LNCaP clone FGC (cell line): ENCODE results near the gene KIF25.

Source experiments
- DNase-seq: peaks from one replicate; pipeline ENCODE4 v3.0.0-alpha.2; 2011; ENCODE audit warnings: low read depth
- H3K4me3 ChIP-seq: 2 replicates; pipeline ENCODE4 v1.5.1; 2011; ENCODE audit warnings: mild to moderate bottlenecking, low read depth, low read length, control low read depth
- TF ChIP-seq, protein P1 (sequence below): IDR thresholded peaks from 2 replicates; pipeline ENCODE4 v1.5.1; 2012; ENCODE audit warnings: mild to moderate bottlenecking; ENCODE audit not compliant: control insufficient read depth, insufficient read depth; ENCODE audit errors: extremely low read depth

The KIF25 gene

GRCh38 chr6:168084465-168085160 lies 87.1 kb downstream of the KIF25 start:
- H3K4me3 ChIP-seq = no peak overlapping the region
- TF ChIP-seq, protein P1, sequence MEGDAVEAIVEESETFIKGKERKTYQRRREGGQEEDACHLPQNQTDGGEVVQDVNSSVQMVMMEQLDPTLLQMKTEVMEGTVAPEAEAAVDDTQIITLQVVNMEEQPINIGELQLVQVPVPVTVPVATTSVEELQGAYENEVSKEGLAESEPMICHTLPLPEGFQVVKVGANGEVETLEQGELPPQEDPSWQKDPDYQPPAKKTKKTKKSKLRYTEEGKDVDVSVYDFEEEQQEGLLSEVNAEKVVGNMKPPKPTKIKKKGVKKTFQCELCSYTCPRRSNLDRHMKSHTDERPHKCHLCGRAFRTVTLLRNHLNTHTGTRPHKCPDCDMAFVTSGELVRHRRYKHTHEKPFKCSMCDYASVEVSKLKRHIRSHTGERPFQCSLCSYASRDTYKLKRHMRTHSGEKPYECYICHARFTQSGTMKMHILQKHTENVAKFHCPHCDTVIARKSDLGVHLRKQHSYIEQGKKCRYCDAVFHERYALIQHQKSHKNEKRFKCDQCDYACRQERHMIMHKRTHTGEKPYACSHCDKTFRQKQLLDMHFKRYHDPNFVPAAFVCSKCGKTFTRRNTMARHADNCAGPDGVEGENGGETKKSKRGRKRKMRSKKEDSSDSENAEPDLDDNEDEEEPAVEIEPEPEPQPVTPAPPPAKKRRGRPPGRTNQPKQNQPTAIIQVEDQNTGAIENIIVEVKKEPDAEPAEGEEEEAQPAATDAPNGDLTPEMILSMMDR = no peak
- DNase-seq = no peak

GRCh38 chr6:168086066-168086465 lies 88.6 kb downstream of the KIF25 start:
- TF ChIP-seq, protein P1 = no peak
- no peak for DNase-seq
- H3K4me3 ChIP-seq = no peak overlapping the region

DNA sequence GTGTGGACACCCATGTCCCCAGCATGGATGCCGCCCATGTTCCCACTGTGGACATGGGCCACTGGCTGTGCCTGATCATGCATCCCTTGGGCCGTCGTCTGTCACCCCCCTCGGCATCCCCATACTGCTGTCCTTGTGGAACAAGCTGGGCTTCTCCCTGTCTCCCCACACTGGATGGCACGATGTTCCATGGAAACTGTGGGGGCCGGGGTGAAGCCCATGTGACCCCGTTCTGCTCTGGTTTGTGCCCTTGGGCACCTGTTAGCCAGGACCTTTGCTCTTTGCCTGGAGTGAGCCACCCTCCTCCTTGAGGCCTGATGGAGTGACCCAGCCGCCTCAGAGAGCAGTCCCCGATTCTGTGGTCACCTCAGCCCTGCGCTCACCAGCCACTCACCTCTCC lies 89.1 kb downstream of the KIF25 start:
- DNase-seq = no peak

DNA sequence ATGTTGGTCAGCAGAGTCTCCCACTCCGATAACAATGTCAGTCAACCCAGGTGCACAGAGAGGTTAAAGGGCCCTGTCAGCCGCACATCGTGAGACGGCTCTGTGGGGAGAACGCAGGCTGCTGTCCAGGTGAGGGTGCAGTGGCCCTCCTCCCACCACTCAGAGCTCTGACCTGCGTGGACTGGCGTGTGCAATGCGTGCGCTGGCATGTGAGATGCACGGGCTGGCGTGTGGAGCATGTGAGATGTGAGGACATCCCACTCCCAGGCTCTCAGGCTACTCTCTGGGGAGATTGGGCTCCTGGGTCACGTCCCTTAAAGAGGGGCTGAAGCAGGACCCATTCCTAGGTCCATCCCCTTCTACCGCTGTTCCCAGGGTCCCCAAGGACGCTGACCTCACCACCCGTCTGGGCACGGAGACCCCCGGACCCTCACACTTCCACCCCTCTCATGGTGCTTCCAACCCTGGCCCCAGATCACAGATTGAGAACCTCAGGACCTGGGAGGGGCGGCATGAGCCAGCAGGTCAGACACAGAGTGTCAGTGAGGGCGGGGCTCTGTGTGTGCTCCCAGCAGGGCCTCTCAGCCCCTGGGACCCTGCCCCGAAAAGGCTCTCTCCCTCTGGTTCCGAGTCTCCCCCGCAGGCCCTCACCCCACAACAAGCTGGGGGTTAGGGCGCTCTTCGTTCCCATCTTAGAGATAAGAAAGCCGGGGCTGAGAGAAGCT lies 90.1 kb downstream of the KIF25 start:
- DNase-seq = no peak
- no peak overlapping the region for H3K4me3 ChIP-seq
- TF ChIP-seq, protein P1 = no peak

More for the DNA sequence above, 89.1 kb downstream of the KIF25 start:
- TF ChIP-seq, protein P1 = no peak
- no peak overlapping the region for H3K4me3 ChIP-seq

DNA sequence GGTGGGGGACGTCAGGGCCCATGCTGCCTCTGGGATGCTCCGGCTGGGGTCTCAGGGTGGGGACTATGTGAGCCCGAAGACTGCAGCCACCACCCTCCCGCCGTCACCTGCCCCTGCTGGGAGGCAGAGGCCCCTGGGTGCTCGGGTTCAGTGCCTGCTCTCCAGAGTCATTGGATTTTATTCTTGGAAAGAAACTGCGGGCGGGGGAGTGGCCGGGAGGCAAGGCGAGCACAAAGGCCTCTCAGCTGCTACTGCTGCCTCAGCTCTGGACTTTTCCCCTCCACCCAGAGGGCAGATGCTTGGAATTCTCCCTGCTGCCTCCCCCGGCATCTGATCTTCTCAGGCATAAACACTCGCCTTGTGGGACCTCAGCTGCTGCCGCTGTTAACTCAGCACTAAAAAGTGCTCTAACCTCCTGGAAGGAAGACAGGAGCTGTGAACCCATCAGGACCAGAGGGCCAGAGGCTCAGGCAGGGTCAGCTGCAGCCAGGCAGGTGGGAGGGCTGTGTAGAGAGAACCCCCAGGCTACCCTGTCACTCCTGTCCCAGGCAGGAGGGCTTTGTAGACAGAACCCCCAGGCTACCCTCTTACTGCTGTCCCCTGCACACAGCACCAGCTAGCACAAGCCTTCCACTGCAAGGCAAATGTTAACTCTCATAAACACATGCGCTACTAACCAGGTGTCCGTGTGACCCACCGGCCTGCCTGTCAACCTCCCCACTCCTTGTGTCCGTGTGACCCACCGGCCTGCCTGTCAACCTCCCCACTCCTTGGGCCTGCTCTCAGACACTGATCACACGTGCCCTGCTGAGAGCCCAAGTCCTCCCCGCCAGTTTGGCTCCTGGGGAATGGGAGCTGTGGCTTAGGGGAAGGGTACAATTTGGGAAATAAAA lies 90.9 kb downstream of the KIF25 start:
- TF ChIP-seq, protein P1 = no peak
- H3K4me3 ChIP-seq = no peak overlapping the region
- DNase-seq = no peak

DNA sequence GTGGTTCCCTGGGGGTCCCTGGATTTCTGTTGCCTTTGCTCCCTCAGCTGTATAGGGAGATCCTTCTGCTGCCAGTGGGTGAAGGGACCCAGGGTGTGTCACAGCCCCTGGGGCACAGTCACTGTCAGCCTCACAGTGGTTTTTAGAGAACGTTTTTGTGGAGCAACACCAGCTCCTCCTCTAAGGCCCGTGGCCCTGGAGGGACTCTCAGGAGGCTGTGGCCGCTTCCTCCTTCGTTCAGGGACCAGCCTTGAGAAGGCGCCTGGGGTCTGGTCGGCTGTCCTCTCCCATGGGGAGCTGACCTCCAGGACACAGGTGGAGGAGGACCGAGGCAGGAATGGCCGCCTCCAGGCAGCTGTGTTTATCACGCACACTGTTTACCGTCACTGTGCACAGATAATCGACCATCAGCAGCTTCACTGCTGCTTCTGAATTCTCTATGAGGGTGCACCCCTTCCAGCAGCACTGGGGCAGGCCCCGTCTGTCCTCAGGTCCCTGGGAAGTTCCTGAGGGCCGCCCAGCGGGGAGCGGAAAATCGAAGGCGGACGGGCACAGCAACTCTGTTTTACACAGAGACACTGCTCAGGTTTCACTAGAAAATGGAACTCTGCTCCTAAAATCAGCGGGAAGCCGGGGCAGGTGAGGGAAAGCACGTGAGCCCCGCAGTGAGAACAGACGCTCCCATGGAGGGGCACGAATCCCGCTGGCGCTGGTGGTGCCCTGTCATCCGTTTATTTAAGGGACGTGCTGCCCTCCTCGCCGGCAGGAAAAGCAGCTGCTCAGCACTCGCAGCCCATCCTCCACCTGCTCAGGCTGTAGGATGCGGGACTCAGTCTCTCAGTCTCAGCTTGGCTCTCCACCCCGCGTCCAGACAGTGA lies 92.0 kb downstream of the KIF25 start:
- no peak overlapping the region for H3K4me3 ChIP-seq
- no peak for DNase-seq
- TF ChIP-seq, protein P1 = no peak
